OCI-LY1 (cell line): Measurements from ENCODE around the gene ANKRD16.
"Not testable (repeated sequence)": the region's sequence is repeated elsewhere in the genome, so short reads cannot be mapped to it uniquely, and the experiment has no call there.

Experiments used
- H2AFZ ChIP-seq: fragments of 200-600 bp; sonication (generic), shearing (Covaris generic); 2 replicates; pipeline ENCODE4 v1.6.0; 2014; ENCODE audit warnings: antibody characterized with exemption, mild to moderate bottlenecking, low read length
- H3F3A ChIP-seq: fragments of 200-600 bp; sonication (generic), shearing (Covaris generic); 2 replicates; pipeline ENCODE4 v1.6.0; 2014; ENCODE audit warnings: mild to moderate bottlenecking, antibody characterized with exemption, low read length, moderate library complexity; ENCODE audit not compliant: insufficient read depth
- H3K27ac ChIP-seq: fragments of 200-600 bp; sonication (generic); 2 replicates; pipeline ENCODE4 v1.5.1; 2014; ENCODE audit warnings: low read length, mixed run types, mild to moderate bottlenecking, low read depth; ENCODE audit not compliant: poor library complexity, severe bottlenecking
- H3K27me3 ChIP-seq: fragments of 200-600 bp; sonication (generic); 2 replicates; pipeline ENCODE4 v1.6.0; 2014; ENCODE audit warnings: antibody characterized with exemption, mild to moderate bottlenecking, low read length, moderate library complexity; ENCODE audit not compliant: insufficient read depth
- H3K36me3 ChIP-seq: fragments of 200-600 bp; sonication (generic); 2 replicates; pipeline ENCODE4 v1.6.1; 2014; ENCODE audit warnings: mild to moderate bottlenecking, antibody characterized with exemption, low read length, moderate library complexity, mixed read lengths; ENCODE audit not compliant: insufficient read depth
- H3K4me1 ChIP-seq: fragments of 200-600 bp; sonication (generic); 2 replicates; pipeline ENCODE4 v1.5.1; 2014; ENCODE audit warnings: mild to moderate bottlenecking, low read length, moderate library complexity; ENCODE audit not compliant: insufficient read depth, severe bottlenecking
- H3K4me2 ChIP-seq: fragments of 200-600 bp; sonication (generic), shearing (Covaris generic); 2 replicates; pipeline ENCODE4 v1.6.1; 2014; ENCODE audit warnings: low read length
- H3K4me3 ChIP-seq: fragments of 200-600 bp; sonication (generic); 2 replicates; pipeline ENCODE4 v1.5.1; 2014; ENCODE audit warnings: low read length, low read depth, mild to moderate bottlenecking, mixed read lengths; ENCODE audit not compliant: poor library complexity, severe bottlenecking
- H3K79me2 ChIP-seq: fragments of 200-600 bp; shearing (Covaris generic); 2 replicates; pipeline ENCODE4 v1.6.1; 2016; ENCODE audit warnings: mixed run types, low read length, mixed read lengths; ENCODE audit not compliant: insufficient read depth
- H3K9ac ChIP-seq: fragments of 200-600 bp; sonication (generic), shearing (Covaris generic); 2 replicates; pipeline ENCODE4 v1.6.1; 2014; ENCODE audit warnings: mild to moderate bottlenecking, low read length, mixed read lengths
- H3K9me2 ChIP-seq: fragments of 200-600 bp; sonication (generic), shearing (Covaris generic); 2 replicates; pipeline ENCODE4 v1.6.1; 2014; ENCODE audit warnings: low read depth, mild to moderate bottlenecking, low read length, mixed read lengths
- H3K9me3 ChIP-seq: fragments of 200-600 bp; shearing (Covaris generic); 2 replicates; pipeline ENCODE4 v1.6.1; 2014; ENCODE audit warnings: low read length, mixed read lengths
- H4K20me1 ChIP-seq: fragments of 200-600 bp; sonication (generic), shearing (Covaris generic); 2 replicates; pipeline ENCODE4 v1.6.0; 2016; ENCODE audit warnings: mild to moderate bottlenecking, low read length; ENCODE audit not compliant: insufficient read depth
- CTCF ChIP-seq: fragments of 200-600 bp; sonication (generic), shearing (Covaris generic); IDR thresholded peaks from 2 replicates; pipeline ENCODE4 v1.5.1; 2017; ENCODE audit warnings: mild to moderate bottlenecking, antibody characterized with exemption, low read length, moderate library complexity, mixed read lengths
- EZH2 ChIP-seq: fragments of 200-600 bp; sonication (generic), shearing (Covaris generic); IDR thresholded peaks from 2 replicates; pipeline ENCODE4 v1.8.0; 2017; ENCODE audit warnings: borderline replicate concordance, mixed run types, mild to moderate bottlenecking, antibody characterized with exemption, low read length, moderate library complexity, mixed read lengths

ANKRD16 gene

GRCh38 chr10:5843686-5844344 lies 45.9 kb downstream of the ANKRD16 start:
- no peaks in the 10 kb centered on the region for H3K9me3 ChIP-seq
- TF ChIP-seq CTCF (no peak), EZH2 (no peak)
- H4K20me1 ChIP-seq: no peaks in the 10 kb centered on the region
- H3K36me3 ChIP-seq: no peaks in the 10 kb centered on the region
- H3K4me1 ChIP-seq: peaks cover 74% of the 10 kb centered on the region
- H3K9me2 ChIP-seq: no peaks in the 10 kb centered on the region
- no peaks in the 10 kb centered on the region for H3K79me2 ChIP-seq
- no peak overlapping the region for H2AFZ ChIP-seq
- H3K4me3 ChIP-seq: peak overlapping the region; percentile 54
- H3K4me2 ChIP-seq: peak overlapping the region; percentile 74
- peak overlapping the region; percentile 55; the same call in 1 of the 2 replicates for H3K9ac ChIP-seq
- no peaks in the 10 kb centered on the region for H3K27me3 ChIP-seq
- H3F3A ChIP-seq: peaks cover 19% of the 10 kb centered on the region; the same call in 1 of the 2 replicates
- peak overlapping the region; percentile 97 for H3K27ac ChIP-seq

GRCh38 chr10:5841965-5842364 lies 47.7 kb downstream of the ANKRD16 start:
- H3K27ac ChIP-seq: peak overlapping the region; percentile 98
- no peak overlapping the region for H3K4me3 ChIP-seq
- no peaks in the 10 kb centered on the region for H3K9me2 ChIP-seq
- no peaks in the 10 kb centered on the region for H4K20me1 ChIP-seq
- no peak for TF ChIP-seq EZH2
- TF ChIP-seq CTCF: no peak
- no peaks in the 10 kb centered on the region for H3K9me3 ChIP-seq
- no peaks in the 10 kb centered on the region for H3K27me3 ChIP-seq
- H3K36me3 ChIP-seq: no peaks in the 10 kb centered on the region
- no peaks in the 10 kb centered on the region for H3K79me2 ChIP-seq
- H3K4me1 ChIP-seq: peaks cover 70% of the 10 kb centered on the region
- H2AFZ ChIP-seq: no peak overlapping the region; the same call in 1 of the 2 replicates
- peak overlapping the region; percentile 19; the same call in 1 of the 2 replicates for H3K4me2 ChIP-seq
- H3F3A ChIP-seq: peaks cover 19% of the 10 kb centered on the region; the same call in 1 of the 2 replicates
- no peak overlapping the region for H3K9ac ChIP-seq

- Histone ChIP-seq H3K27ac (peak overlapping the region; percentile 98), H3K36me3 (no peaks in the 10 kb centered on the region), H3K4me2 (peak overlapping the region; percentile 65), H3K4me3 (peak overlapping the region; percentile 53), H3K27me3 (no peaks in the 10 kb centered on the region), H3K4me1 (peaks cover 56% of the 10 kb centered on the region), H4K20me1 (no peaks in the 10 kb centered on the region), H3F3A (peaks cover 19% of the 10 kb centered on the region; the same call in 1 of the 2 replicates), H3K79me2 (no peaks in the 10 kb centered on the region), H3K9me2 (no peaks in the 10 kb centered on the region), H3K9me3 (no peaks in the 10 kb centered on the region), H3K9ac (peak overlapping the region; percentile 72), H2AFZ (no peak overlapping the region)
- TF ChIP-seq CTCF (no peak), EZH2 (no peak)
Observed at GRCh38 chr10:5840314-5841307, 49.1 kb downstream of the ANKRD16 start.

- H3K4me2 ChIP-seq, H3K4me3 ChIP-seq, H3F3A ChIP-seq, H3K27ac ChIP-seq, H3K9me3 ChIP-seq, H3K9me2 ChIP-seq, H3K79me2 ChIP-seq, H3K36me3 ChIP-seq, H3K9ac ChIP-seq, H2AFZ ChIP-seq, H4K20me1 ChIP-seq, H3K27me3 ChIP-seq: not testable (repeated sequence)
- H3K4me1 ChIP-seq: peaks cover 18% of the 10 kb centered on the region
Observed at GRCh38 chr10:5836181-5836580, 53.5 kb downstream of the ANKRD16 start.
